DND-41 (cell line): ENCODE measurements around the gene NKAIN4.

Experiments used
- EZH2 ChIP-seq: IDR thresholded peaks from 3 replicates; pipeline ENCODE4 v1.6.1; 2012; ENCODE audit warnings: borderline replicate concordance, low read depth, mild to moderate bottlenecking, moderate library complexity, low read length, inconsistent platforms; ENCODE audit not compliant: severe bottlenecking
- TF ChIP-seq, protein P1 (sequence below): IDR thresholded peaks from 2 replicates; pipeline ENCODE4 v1.5.1; 2012; ENCODE audit warnings: borderline replicate concordance, low read length, moderate library complexity, mild to moderate bottlenecking; ENCODE audit not compliant: poor library complexity, severe bottlenecking; ENCODE audit errors: extremely low read depth

DNA sequence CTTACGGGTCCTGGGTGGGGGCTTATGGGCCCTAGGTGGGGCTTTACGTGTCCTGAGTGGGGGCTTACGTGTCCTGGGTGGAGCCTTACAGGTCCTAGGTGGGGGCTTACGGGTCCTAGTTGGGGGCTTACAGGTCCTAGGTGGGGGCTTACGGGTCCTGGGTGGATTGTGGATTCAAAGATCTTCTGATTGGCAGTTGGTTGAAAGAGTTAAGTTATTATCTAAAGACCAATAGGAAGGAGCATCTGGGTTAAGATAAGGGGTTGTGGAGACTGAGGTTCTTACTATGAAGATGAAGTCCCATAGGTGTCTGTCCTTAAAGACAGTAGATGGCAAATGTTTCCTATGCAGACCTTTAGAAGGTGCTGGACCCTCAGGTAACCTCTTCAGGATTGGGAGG is 27.0 kb downstream of the NKAIN4 start:
- TF ChIP-seq, protein P1, sequence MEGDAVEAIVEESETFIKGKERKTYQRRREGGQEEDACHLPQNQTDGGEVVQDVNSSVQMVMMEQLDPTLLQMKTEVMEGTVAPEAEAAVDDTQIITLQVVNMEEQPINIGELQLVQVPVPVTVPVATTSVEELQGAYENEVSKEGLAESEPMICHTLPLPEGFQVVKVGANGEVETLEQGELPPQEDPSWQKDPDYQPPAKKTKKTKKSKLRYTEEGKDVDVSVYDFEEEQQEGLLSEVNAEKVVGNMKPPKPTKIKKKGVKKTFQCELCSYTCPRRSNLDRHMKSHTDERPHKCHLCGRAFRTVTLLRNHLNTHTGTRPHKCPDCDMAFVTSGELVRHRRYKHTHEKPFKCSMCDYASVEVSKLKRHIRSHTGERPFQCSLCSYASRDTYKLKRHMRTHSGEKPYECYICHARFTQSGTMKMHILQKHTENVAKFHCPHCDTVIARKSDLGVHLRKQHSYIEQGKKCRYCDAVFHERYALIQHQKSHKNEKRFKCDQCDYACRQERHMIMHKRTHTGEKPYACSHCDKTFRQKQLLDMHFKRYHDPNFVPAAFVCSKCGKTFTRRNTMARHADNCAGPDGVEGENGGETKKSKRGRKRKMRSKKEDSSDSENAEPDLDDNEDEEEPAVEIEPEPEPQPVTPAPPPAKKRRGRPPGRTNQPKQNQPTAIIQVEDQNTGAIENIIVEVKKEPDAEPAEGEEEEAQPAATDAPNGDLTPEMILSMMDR: no peak
- no peak for TF ChIP-seq EZH2
